IMR-90 (cell line): ENCODE measurements around the gene NPC1.

Source experiments
- CHD1 ChIP-seq: IDR thresholded peaks from 2 replicates; pipeline ENCODE4 v1.6.1; 2012; ENCODE audit warnings: low read depth, low read length, improper control_type of control experiment
- CTCF ChIP-seq: conservative IDR thresholded peaks from 2 replicates; pipeline ENCODE4 v1.5.1; 2012; ENCODE audit warnings: mild to moderate bottlenecking, low read depth, low read length, improper control_type of control experiment
- ELK1 ChIP-seq: fragments of 150-350 bp; IDR thresholded peaks from 2 replicates; pipeline ENCODE4 v1.6.1; 2016; ENCODE audit warnings: low read depth, mild to moderate bottlenecking, low read length, moderate library complexity, borderline replicate concordance
- POLR2A ChIP-seq: IDR thresholded peaks from 2 replicates; pipeline ENCODE4 v1.6.1; 2012; ENCODE audit warnings: mild to moderate bottlenecking, low read depth, low read length
- SMC3 ChIP-seq: fragments of 150-350 bp; IDR thresholded peaks from 2 replicates; pipeline ENCODE4 v1.6.1; 2016; ENCODE audit warnings: low read depth, mild to moderate bottlenecking, antibody characterized with exemption, low read length, moderate library complexity

GRCh38 chr18:23584019-23584983, 2.0 kb downstream of the NPC1 start:
- TF ChIP-seq CTCF (no peak), ELK1 (no peak), SMC3 (no peak), POLR2A (no peak), CHD1 (no peak)
